ENCODE results near the gene REC8.
"Not testable (repeated sequence)": the region's sequence is repeated elsewhere in the genome, so short reads cannot be mapped to it uniquely, and the experiment has no call there.

REC8 gene

GRCh38 chr14:24183014-24183481 is 11.2 kb downstream of the REC8 start:
- no peak for DNase-seq (ENCODE audit: low read depth, low spot score)

GRCh38 chr14:24184104-24184970 is 12.5 kb downstream of the REC8 start:
- DNase-seq (ENCODE audit: low read depth, low spot score), result no peak

GRCh38 chr14:24185026-24185425 is 13.1 kb downstream of the REC8 start:
- DNase-seq (ENCODE audit: low read depth, low spot score), result no peak

GRCh38 chr14:24185741-24186140 is 13.9 kb downstream of the REC8 start:
- no peak for DNase-seq (ENCODE audit: low read depth, low spot score)

- DNase-seq (ENCODE audit: low read depth, low spot score), result no peak
Measured at GRCh38 chr14:24186831-24187538, 15.1 kb downstream of the REC8 start.

- DNase-seq (ENCODE audit: low read depth, low spot score), result no peak
Measured at GRCh38 chr14:24187539-24187915, 15.6 kb downstream of the REC8 start.

- peak; percentile 86 for DNase-seq (ENCODE audit: low read depth, low spot score)
Measured at GRCh38 chr14:24188251-24189058, 16.6 kb downstream of the REC8 start, which contains the start of gene IPO4. TSS of gene IPO4 (minus strand) at chr14:24188816. CDS start at chr14:24188787, 29 bp downstream.

- no peak for DNase-seq (ENCODE audit: low read depth, low spot score)
Measured at GRCh38 chr14:24189059-24189375, 17.1 kb downstream of the REC8 start.

GRCh38 chr14:24189460-24189859 is 17.6 kb downstream of the REC8 start:
- DNase-seq (ENCODE audit: low read depth, low spot score), result no peak

- no peak for DNase-seq (ENCODE audit: low read depth, low spot score)
Measured at GRCh38 chr14:24190416-24190815, 18.5 kb downstream of the REC8 start.

GRCh38 chr14:24192933-24193332 is 21.1 kb downstream of the REC8 start:
- DNase-seq (ENCODE audit: low read depth, low spot score), result no peak

- DNase-seq (ENCODE audit: low read depth, low spot score), result no peak
Measured at GRCh38 chr14:24194186-24194872, 22.4 kb downstream of the REC8 start.

GRCh38 chr14:24194873-24195185 is 22.9 kb downstream of the REC8 start:
- no peak for DNase-seq (ENCODE audit: low read depth, low spot score)

GRCh38 chr14:24195186-24196070 is 23.5 kb downstream of the REC8 start, which contains the start of gene TM9SF1:
TSS of gene TM9SF1 (minus strand) at chr14:24195441. CDS start at chr14:24195019, 422 bp downstream.
- peak; percentile 74 for DNase-seq (ENCODE audit: low read depth, low spot score)

GRCh38 chr14:24196071-24197055 is 24.5 kb downstream of the REC8 start:
- DNase-seq (ENCODE audit: low read depth, low spot score), result no peak

- no peak for DNase-seq (ENCODE audit: low read depth, low spot score)
Measured at GRCh38 chr14:24197056-24197450, 25.2 kb downstream of the REC8 start.

GRCh38 chr14:24198814-24199524 is 27.1 kb downstream of the REC8 start:
- no peak for DNase-seq (ENCODE audit: low read depth, low spot score)

GRCh38 chr14:24202538-24202937 is 30.7 kb downstream of the REC8 start:
- not testable (repeated sequence) for DNase-seq (ENCODE audit: low read depth, low spot score)
